VCaP (cell line): ENCODE measurements around the gene RALBP1.

Source experiments
- H3K27ac ChIP-seq: fragments of 450-650 bp; 2 replicates; pipeline ENCODE4 v1.5.1; 2017
- CTCF ChIP-seq: fragments of 450-650 bp; conservative IDR thresholded peaks from 2 replicates; pipeline ENCODE4 v1.5.1; 2017; ENCODE audit warnings: mild to moderate bottlenecking, moderate library complexity

The RALBP1 gene

GRCh38 chr18:9575558-9575957 is 100.2 kb downstream of the RALBP1 start:
- TF ChIP-seq CTCF = peak; percentile 91
- H3K27ac ChIP-seq = 0 out of 2 replicates have a peak overlapping the region, but pooled peaks have one; percentile 28

DNA sequence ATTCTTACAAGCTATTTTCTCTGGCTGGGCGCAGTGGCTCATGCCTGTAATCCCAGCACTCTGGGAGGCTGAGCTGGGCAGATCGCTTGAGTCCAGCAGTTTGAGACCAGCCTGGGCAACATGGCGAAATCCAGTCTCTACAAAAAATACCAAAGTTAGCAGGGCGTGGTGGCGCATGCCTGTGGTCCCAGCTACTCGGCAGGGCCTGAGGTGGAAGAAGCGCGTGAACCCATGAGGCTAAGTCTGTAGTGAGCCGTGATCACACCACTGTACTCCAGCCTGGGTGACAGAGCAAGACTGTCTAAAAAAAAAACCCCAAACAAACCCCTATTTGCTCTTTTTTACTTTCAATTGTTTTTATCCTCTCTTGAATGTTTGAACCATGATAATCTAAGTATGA is 102.0 kb downstream of the RALBP1 start:
- no peak overlapping the region for H3K27ac ChIP-seq
- TF ChIP-seq CTCF = no peak

GRCh38 chr18:9578306-9578705 is 103.0 kb downstream of the RALBP1 start:
- no peak for TF ChIP-seq CTCF
- no peak overlapping the region for H3K27ac ChIP-seq

DNA sequence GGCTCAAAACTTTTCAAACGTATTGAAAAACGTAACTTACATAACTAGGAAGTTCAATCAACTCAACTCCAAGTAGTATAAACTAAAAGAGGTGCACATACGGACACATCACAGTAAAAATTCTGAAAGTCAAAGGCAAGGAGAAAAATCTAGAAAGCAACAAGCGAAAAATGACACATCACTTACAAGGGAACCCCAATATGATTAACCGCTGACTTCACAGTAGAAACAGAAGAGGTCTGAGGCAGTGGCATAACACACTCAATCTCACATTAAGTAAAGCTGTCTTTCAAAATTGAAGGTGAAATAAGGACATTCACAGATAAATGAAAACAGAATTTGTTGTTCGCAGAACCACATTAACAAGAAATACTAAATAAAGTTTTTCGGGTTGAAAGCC is 106.4 kb downstream of the RALBP1 start:
- TF ChIP-seq CTCF = no peak
- no peak overlapping the region for H3K27ac ChIP-seq

DNA sequence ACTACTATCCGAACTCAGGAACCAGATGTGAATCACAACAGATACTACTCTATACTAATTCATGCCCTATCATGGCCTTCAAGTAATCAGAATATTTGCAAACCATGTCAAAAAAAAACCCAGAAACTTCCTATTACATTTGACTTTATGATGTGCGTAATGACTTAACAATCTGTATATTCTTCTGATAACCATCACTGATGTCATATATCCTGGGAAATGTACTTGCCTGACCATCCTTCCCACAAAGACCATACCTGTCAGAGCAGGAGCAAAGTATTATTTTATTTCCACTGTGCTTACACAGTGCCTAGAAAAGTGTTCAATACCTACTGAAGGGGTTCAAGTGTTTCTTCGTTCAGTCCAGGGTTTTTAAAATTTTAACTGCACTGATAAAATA is 111.5 kb downstream of the RALBP1 start:
- no peak for TF ChIP-seq CTCF
- no peak overlapping the region for H3K27ac ChIP-seq
